ENCODE measurements around the gene DHRS7B.

- TF ChIP-seq, protein P1, sequence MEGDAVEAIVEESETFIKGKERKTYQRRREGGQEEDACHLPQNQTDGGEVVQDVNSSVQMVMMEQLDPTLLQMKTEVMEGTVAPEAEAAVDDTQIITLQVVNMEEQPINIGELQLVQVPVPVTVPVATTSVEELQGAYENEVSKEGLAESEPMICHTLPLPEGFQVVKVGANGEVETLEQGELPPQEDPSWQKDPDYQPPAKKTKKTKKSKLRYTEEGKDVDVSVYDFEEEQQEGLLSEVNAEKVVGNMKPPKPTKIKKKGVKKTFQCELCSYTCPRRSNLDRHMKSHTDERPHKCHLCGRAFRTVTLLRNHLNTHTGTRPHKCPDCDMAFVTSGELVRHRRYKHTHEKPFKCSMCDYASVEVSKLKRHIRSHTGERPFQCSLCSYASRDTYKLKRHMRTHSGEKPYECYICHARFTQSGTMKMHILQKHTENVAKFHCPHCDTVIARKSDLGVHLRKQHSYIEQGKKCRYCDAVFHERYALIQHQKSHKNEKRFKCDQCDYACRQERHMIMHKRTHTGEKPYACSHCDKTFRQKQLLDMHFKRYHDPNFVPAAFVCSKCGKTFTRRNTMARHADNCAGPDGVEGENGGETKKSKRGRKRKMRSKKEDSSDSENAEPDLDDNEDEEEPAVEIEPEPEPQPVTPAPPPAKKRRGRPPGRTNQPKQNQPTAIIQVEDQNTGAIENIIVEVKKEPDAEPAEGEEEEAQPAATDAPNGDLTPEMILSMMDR (conservative IDR thresholded peaks at IDR 0.05 in 1 of 2, IDR thresholded peaks at IDR 0.05 in 1 of 2; ENCODE audit: low read depth in 1 of 2, low read length in 2 of 2): no peak
- TF ChIP-seq EZH2 (IDR thresholded peaks at IDR 0.05; ENCODE audit: low read length, missing control alignments): no peak
Measured at GRCh38 chr17:21152731-21153130, 26.0 kb downstream of the DHRS7B start.
